ENCODE results near the gene ARL16. TPM values are rescaled to one million over a fixed set of nuclear protein-coding genes. Genes with fewer than 3 reads are reported as not detected.
A peak's percentile ranks its signal among the peaks of the same experiment; 100 is the strongest.

The ARL16 gene
- total and polyA plus RNA-seq, 11 donors, result 10.2 to 23.6 (median 15.9) TPM

DNA sequence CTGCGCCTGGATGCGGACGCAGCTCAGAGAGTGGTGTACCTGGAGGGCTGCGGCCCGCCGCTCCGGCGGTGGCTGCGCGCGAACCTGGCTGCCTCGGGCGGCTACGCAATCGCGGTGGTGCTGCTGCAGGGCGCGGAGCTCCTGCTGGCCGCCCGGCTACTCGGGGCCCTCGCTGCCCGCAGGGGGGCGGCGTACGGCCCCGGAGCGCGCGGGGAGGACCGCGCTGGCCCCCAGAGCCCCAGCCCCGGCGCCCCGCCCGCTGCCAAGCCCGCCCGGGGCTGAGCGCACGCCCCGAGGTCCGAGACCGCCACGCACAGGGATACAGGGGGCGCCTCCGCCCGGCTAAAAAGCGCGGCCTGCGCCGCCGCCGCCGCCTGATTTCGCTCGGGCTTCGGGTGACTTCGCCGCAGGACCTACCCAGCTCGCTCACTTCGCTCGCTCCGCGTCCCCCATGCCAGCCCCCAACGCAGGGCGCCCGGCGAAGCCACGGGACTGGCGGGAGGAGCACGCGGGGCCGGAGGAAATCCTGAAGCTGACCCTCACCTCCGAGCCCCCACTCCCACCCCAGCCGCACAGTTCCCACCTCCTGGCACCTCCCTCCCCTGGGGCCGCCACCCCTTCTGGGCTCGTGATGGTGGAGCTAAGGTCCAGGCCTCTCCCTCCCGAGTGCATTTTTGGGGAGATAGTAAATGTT lies 35.4 kb downstream of the ARL16 start:
- 4 to 9% (median 7%) methylated on average over 15 to 78 of the region's 78 CpGs for WGBS, 4 donors
- ATAC-seq, result no peak
- TF ChIP-seq, protein P1, sequence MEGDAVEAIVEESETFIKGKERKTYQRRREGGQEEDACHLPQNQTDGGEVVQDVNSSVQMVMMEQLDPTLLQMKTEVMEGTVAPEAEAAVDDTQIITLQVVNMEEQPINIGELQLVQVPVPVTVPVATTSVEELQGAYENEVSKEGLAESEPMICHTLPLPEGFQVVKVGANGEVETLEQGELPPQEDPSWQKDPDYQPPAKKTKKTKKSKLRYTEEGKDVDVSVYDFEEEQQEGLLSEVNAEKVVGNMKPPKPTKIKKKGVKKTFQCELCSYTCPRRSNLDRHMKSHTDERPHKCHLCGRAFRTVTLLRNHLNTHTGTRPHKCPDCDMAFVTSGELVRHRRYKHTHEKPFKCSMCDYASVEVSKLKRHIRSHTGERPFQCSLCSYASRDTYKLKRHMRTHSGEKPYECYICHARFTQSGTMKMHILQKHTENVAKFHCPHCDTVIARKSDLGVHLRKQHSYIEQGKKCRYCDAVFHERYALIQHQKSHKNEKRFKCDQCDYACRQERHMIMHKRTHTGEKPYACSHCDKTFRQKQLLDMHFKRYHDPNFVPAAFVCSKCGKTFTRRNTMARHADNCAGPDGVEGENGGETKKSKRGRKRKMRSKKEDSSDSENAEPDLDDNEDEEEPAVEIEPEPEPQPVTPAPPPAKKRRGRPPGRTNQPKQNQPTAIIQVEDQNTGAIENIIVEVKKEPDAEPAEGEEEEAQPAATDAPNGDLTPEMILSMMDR (IDR thresholded peaks at IDR 0.05), result no peak
- no peak for TF ChIP-seq POLR2A (IDR thresholded peaks at IDR 0.05)

DNA sequence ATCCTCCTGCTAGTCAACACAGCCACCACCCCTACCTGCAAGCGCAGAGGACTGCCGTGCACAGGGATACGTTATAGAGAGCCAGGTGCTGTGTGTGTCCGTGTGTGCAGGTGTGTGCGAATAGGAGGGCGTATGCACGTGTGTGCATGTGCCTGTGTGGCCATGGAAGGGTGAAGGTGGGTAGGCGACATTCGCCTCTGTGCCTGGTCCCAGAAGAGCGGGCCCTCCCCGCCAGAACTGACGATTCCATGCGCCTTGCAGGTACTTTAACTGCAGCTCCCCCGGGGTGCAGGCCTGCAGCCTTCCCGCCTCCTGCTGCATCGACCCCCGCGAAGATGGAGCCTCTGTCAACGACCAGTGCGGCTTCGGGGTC lies 36.0 kb downstream of the ARL16 start:
- 25 to 42% (median 30%) methylated on average over 14 to 21 of the region's 21 CpGs for WGBS, 4 donors
- no peak for TF ChIP-seq POLR2A (IDR thresholded peaks at IDR 0.05)
- TF ChIP-seq, protein P1 (IDR thresholded peaks at IDR 0.05), result no peak
- peaks cover 0 to 8% (median 0%) of the 10 kb centered on the region in 12 donors for H3K4me1 ChIP-seq
- peaks cover 8 to 56% (median 25%) of the 10 kb centered on the region in 9 donors for H3K27me3 ChIP-seq
- H3K36me3 ChIP-seq, result no peaks in the 10 kb centered on the region
- peaks cover 0 to 6% (median 0%) of the 10 kb centered on the region in 12 donors for H3K9me3 ChIP-seq
- ATAC-seq (no peak), DNase-seq (no peak)
- H3K4me3 ChIP-seq, result peak overlapping the region in 1 of 12 donors; percentile 18
- no peak overlapping the region for H3K27ac ChIP-seq
- intact Hi-C loops (cut with DNase I), result no loop called here

More for the DNA sequence above, 35.4 kb downstream of the ARL16 start:
- DNase-seq, result no peak
- Histone ChIP-seq H3K36me3 (no peaks in the 10 kb centered on the region), H3K27me3 (peaks cover 8 to 59% (median 25%) of the 10 kb centered on the region in 9 donors), H3K27ac (no peak overlapping the region), H3K4me3 (peak overlapping the region in 1 of 12 donors; percentile 18), H3K9me3 (peaks cover 0 to 6% (median 0%) of the 10 kb centered on the region in 12 donors), H3K4me1 (peaks cover 0 to 8% (median 0%) of the 10 kb centered on the region in 12 donors)
- intact Hi-C loops (cut with DNase I), result no loop called here

DNA sequence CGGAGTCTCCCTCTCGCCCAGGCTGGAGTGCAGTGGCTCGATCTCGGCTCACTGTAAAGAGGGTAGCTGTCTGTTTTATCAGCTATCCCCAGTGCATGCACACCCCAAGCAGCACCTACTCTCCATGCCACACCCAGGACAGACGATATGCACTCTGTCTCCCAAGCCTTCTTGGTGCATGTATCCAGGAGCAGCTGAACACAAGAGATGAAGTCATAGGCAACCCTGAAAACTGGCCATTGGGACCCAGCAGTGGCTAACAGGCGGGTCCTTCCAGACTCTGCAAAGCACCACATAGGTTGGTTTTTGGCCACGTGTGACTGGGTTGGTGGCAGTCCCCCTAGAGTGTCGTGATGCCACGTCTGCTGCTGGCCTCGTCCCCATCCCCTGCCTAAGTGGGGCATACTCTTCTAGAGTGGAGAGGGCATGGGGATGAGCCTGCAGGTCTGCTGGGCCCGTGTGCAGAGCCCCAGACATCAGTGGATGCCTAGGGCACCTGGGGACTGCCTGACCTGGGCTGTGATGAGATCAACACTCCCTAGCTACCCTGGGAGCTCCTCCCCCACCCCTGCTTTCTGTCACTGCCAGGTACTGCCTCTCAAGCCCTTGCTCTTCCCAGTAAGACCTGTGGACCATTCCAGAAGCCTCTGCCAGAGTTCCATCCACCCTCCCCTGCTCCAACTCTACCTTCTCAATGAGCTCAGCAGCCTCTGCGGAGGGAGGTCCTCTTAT lies 36.6 kb downstream of the ARL16 start:
- no peak for DNase-seq
- TF ChIP-seq POLR2A (IDR thresholded peaks at IDR 0.05), result no peak
- TF ChIP-seq, protein P1 (IDR thresholded peaks at IDR 0.05), result no peak
- no peak for ATAC-seq
- Histone ChIP-seq H3K9me3 (peaks cover 0 to 6% (median 0%) of the 10 kb centered on the region in 12 donors), H3K4me1 (peaks cover 0 to 8% (median 0%) of the 10 kb centered on the region in 12 donors), H3K4me3 (no peak overlapping the region), H3K36me3 (no peaks in the 10 kb centered on the region), H3K27ac (no peak overlapping the region), H3K27me3 (peaks cover 8 to 52% (median 25%) of the 10 kb centered on the region in 9 donors)
- 61 to 71% (median 64%) methylated on average over 12 of the region's 12 CpGs for WGBS, 4 donors
- intact Hi-C loops (cut with DNase I), result no loop called here

Data from heart left ventricle (tissue), 16 donors.